HepG2 (cell line): ENCODE measurements around the gene SH3PXD2A. TPM values are rescaled to one million over a fixed set of nuclear protein-coding genes. Genes with fewer than 3 reads are reported as not detected.

ENCODE experiments used
- ATAC-seq: fragments of 200-7000 bp; cut with Tn5 transposase; 3 replicates; pipeline ENCODE4 v1.9.1; 2020; ENCODE audit warnings: mild to moderate bottlenecking, moderate library complexity
- BruUV-seq: library from RNA; stranded (reverse); fragments of 400-500 nt; replicated peaks from 2 replicates; lab custom pipeline; 2021; lab: Mats Ljungman, UMichigan
- CTCF ChIA-PET: fragments of 300-600 bp; formaldehyde crosslinking; extraction: SDS; loops from one replicate; lab custom pipeline; 2021; ENCODE audit warnings: low total read pairs, inconsistent platforms, low intra/inter-chr PET ratio; lab: Yijun Ruan, JAX
- POLR2A ChIA-PET: fragments of 350-600 bp; sonication (Branson Sonifier 250); formaldehyde crosslinking; loops from one replicate; lab custom pipeline; 2020; ENCODE audit warnings: antibody characterized with exemption, inconsistent platforms; lab: Yijun Ruan, JAX
- DNase-seq: peaks from one replicate; pipeline ENCODE4 v3.0.0-alpha.2; 2015; ENCODE audit warnings: low spot score
- FAIRE-seq: peaks from 3 replicates; lab custom pipeline; 2011; peaks lifted over from hg19 to GRCh38; lab: Jason Lieb, UNC
- H2AFZ ChIP-seq: one replicate; pipeline ENCODE4 v1.6.1; 2011; ENCODE audit warnings: low read length, inconsistent platforms
- H3K27ac ChIP-seq: fragments of 300-600 bp; 3 replicates; pipeline ENCODE4 v1.8.0; 2011; ENCODE audit warnings: mixed run types, mild to moderate bottlenecking, mixed read lengths, low read length, inconsistent platforms; ENCODE audit not compliant: insufficient read depth; ENCODE audit errors: extremely low read length
- H3K27me3 ChIP-seq, 2 experiments: fragments of 200-600 bp in 1 of 2; 2 replicates in 1 of 2; 3 replicates in 1 of 2; pipeline versions ENCODE4 v1.6.0 to v1.8.0; 2011; ENCODE audit warnings: low read length in 2 of 2, mild to moderate bottlenecking in 2 of 2, moderate library complexity in 2 of 2, inconsistent platforms in 1 of 2; ENCODE audit not compliant: insufficient read depth in 2 of 2, control insufficient read depth in 1 of 2
- H3K36me3 ChIP-seq, 2 experiments: fragments of 200-600 bp in 1 of 2; replicated peaks in 1 of 2; 2 replicates in 1 of 2; 3 replicates in 1 of 2; pipeline versions ENCODE4 v1.5.1 to v1.8.0; 2011; ENCODE audit warnings: low read length in 2 of 2, inconsistent platforms in 1 of 2; ENCODE audit not compliant: insufficient read depth in 2 of 2, control insufficient read depth in 1 of 2
- H3K4me1 ChIP-seq: 2 replicates; pipeline ENCODE4 v1.5.1; 2012; ENCODE audit warnings: low read length, inconsistent platforms; ENCODE audit not compliant: insufficient read depth
- H3K4me2 ChIP-seq: 2 replicates; pipeline ENCODE4 v1.6.0; 2011; ENCODE audit warnings: low read depth, low read length, inconsistent platforms
- H3K4me3 ChIP-seq, 3 experiments: fragments of 200-600 bp in 1 of 3; sonication (generic), shearing (Covaris generic) in 1 of 3; replicated peaks in 1 of 3; 2 replicates each; pipeline ENCODE4 v1.5.1; 2011 to 2016; ENCODE audit warnings: low read length in 3 of 3, inconsistent platforms in 2 of 3, low read depth in 2 of 3, mild to moderate bottlenecking in 2 of 3, control low read depth in 1 of 3, mixed read lengths in 1 of 3; ENCODE audit not compliant: insufficient read depth in 1 of 3
- H3K79me2 ChIP-seq: one replicate; pipeline ENCODE4 v1.6.1; 2011; ENCODE audit warnings: low read length, inconsistent platforms; ENCODE audit not compliant: insufficient read depth
- H3K9ac ChIP-seq: 2 replicates; pipeline ENCODE4 v1.6.0; 2011; ENCODE audit warnings: mild to moderate bottlenecking, low read depth, low read length, inconsistent platforms; ENCODE audit not compliant: insufficient read depth
- H3K9me3 ChIP-seq: 2 replicates; pipeline ENCODE4 v1.5.1; 2012; ENCODE audit warnings: mild to moderate bottlenecking, low read length
- H4K20me1 ChIP-seq: 2 replicates; pipeline ENCODE4 v1.6.0; 2011; ENCODE audit warnings: inconsistent platforms, mild to moderate bottlenecking, low read length, moderate library complexity; ENCODE audit not compliant: insufficient read depth
- KIAA2018 ChIP-seq: sonication (generic); formaldehyde crosslinking; IDR thresholded peaks from 2 replicates; pipeline ENCODE4 v1.5.0; 2020; ENCODE audit warnings: mild to moderate bottlenecking, missing genetic modification reagents, borderline replicate concordance
- RBAK ChIP-seq: sonication (generic); formaldehyde crosslinking; IDR thresholded peaks from 2 replicates; pipeline ENCODE4 v1.5.1; 2020; ENCODE audit warnings: mild to moderate bottlenecking, missing genetic modification reagents
- RBM22 ChIP-seq: fragments of 200-400 bp; formaldehyde crosslinking; optimal IDR thresholded peaks from 2 replicates; pipeline ENCODE3; 2017; ENCODE audit warnings: mild to moderate bottlenecking, low read length, moderate library complexity
- RXRA ChIP-seq: sonication (generic); formaldehyde crosslinking; IDR thresholded peaks from 2 replicates; pipeline ENCODE4 v1.5.1; 2020; ENCODE audit warnings: missing genetic modification reagents
- ZNF263 ChIP-seq: sonication (generic); formaldehyde crosslinking; IDR thresholded peaks from 2 replicates; pipeline ENCODE4 v1.4.0; 2020; ENCODE audit warnings: missing genetic modification reagents
- WGBS: methylation state at CpG from one replicate; pipeline ENCODE4 v1.1.6; 2017; ENCODE audit warnings: low lambda C conversion rate; 5-methylcytosine and 5-hydroxymethylcytosine counted together
- in situ Hi-C: cut with HindIII; loops from 2 replicates; pipeline ENCODE4 v1.10.0; 2017; ENCODE audit warnings: low pct_unique_long_range_greater_than_20kb; ENCODE audit not compliant: extremely low pct_ligation_motif_present
- intact Hi-C: fragments of 100-400 bp; cut with micrococcal nuclease; formaldehyde crosslinking; loops from one replicate; pipeline ENCODE4 v1.10.0; 2022; ENCODE audit not compliant: unreplicated experiment
- polyA plus RNA-seq, 8 experiments: library from polyadenylated mRNA; depleted of rRNA in 3 of 8; stranded (reverse) in 7 of 8; unstranded in 1 of 8; fragments of >200 nt; fragmentation: Illumina TruSeq in 4 of 8; extraction: Trizol in 4 of 8; gene quantifications; 2 replicates each; pipeline versions ENCODE4 v1.2.1 to v1.2.3, GENCODE V29; 2011 to 2016; ENCODE audit warnings: low read depth in 4 of 8, missing spikeins in 1 of 8, mixed read lengths in 1 of 8; ENCODE audit not compliant: insufficient read depth in 1 of 8
- total RNA-seq, 5 experiments: library from RNA; depleted of rRNA; stranded (reverse); fragments of >200 nt; fragmentation: Illumina TruSeq; extraction: Trizol; gene quantifications; 2 replicates each; pipeline ENCODE4 v1.2.3, GENCODE V29; 2016; ENCODE audit warnings: low read depth in 1 of 5

The SH3PXD2A gene
- total and polyA plus RNA-seq, 2 of the 13 experiments (the other 11 are each of a cell fraction or from before 2014, with no cell fraction given), result 11.1 to 11.3 TPM

GRCh38 chr10:103676058-103676785, 179.2 kb downstream of the SH3PXD2A start:
- Histone ChIP-seq H3K36me3 (peaks cover 9 to 48% of the 10 kb centered on the region in 2 experiments), H3K79me2 (no peaks in the 10 kb centered on the region), H3K4me1 (no peaks in the 10 kb centered on the region), H3K27me3 (no peaks in the 10 kb centered on the region), H3K27ac (no peak overlapping the region), H3K4me3 (no peak overlapping the region), H3K9me3 (no peaks in the 10 kb centered on the region), H3K9ac (no peak overlapping the region), H4K20me1 (no peaks in the 10 kb centered on the region), H3K4me2 (no peak overlapping the region), H2AFZ (no peak overlapping the region)
- 84% methylated on average over 5 of the region's 7 CpGs for WGBS
- POLR2A ChIA-PET, result no interaction called here
- CTCF ChIA-PET, result no interaction called here
- BruUV-seq, result no TSS peak
- ATAC-seq (peak; percentile 16), FAIRE-seq (no peak), DNase-seq (no peak)
- TF ChIP-seq ZNF263 (CRISPR knock-in tag), result 0 out of 2 replicates have a peak, but pooled peaks have one; percentile 32
- TF ChIP-seq RBM22, result peak; percentile 12
- no peak for TF ChIP-seq RXRA (CRISPR knock-in tag)
- no peak for TF ChIP-seq RBAK (CRISPR knock-in tag)
- TF ChIP-seq KIAA2018 (CRISPR knock-in tag), result no peak
- intact Hi-C loops (no loop called here), in situ Hi-C loops (no loop called here)
